BLaER1 (cell line): ENCODE data around the gene IL4.

Source experiments
- H3K27ac ChIP-seq: shearing (Covaris generic); formaldehyde crosslinking; 2 replicates; pipeline ENCODE4 v1.8.1; 2022
- H3K27me3 ChIP-seq: shearing (Covaris generic); formaldehyde crosslinking; 2 replicates; pipeline ENCODE4 v1.8.1; 2022
- H3K36me3 ChIP-seq: shearing (Covaris generic); formaldehyde crosslinking; 2 replicates; pipeline ENCODE4 v1.8.1; 2022
- H3K4me1 ChIP-seq: shearing (Covaris generic); formaldehyde crosslinking; 2 replicates; pipeline ENCODE4 v1.8.1; 2022
- H3K4me2 ChIP-seq: shearing (Covaris generic); formaldehyde crosslinking; 2 replicates; pipeline ENCODE4 v1.8.1; 2022
- H3K4me3 ChIP-seq: shearing (Covaris generic); formaldehyde crosslinking; 2 replicates; pipeline ENCODE4 v1.8.1; 2022
- H3K9ac ChIP-seq: shearing (Covaris generic); formaldehyde crosslinking; 2 replicates; pipeline ENCODE4 v1.8.1; 2022
- H3K9me3 ChIP-seq: shearing (Covaris generic); formaldehyde crosslinking; 2 replicates; pipeline ENCODE4 v1.8.1; 2022
- H4K20me1 ChIP-seq: shearing (Covaris generic); formaldehyde crosslinking; 2 replicates; pipeline ENCODE4 v1.8.1; 2022
- Cebpa-rat ChIP-seq: shearing (Covaris generic); IDR thresholded peaks from 2 replicates; pipeline ENCODE4 v1.8.1; 2022

IL4 gene

DNA sequence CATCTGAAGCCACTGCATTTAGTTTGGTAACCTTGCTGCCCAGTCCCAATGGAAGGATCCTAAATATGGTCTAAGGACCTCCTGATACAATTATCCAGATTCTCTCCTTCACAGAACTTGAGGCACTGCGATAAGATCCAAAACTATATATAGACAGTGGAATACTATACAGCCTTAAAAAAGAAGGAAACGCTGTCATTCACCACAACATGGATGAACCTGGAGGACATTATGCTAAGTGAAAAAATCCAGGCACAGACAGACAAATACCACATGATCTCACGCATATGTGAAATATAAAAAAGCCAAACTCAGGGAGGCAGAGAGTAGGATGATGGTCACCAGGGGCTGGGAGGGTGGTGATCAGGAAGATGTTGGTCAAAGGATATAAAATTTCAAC lies 2.8 kb upstream of the IL4 start:
- H3K4me3 ChIP-seq: no peak overlapping the region
- H3K27me3 ChIP-seq: no peaks in the 10 kb centered on the region
- no peak overlapping the region for H3K4me2 ChIP-seq
- no peak overlapping the region for H3K9ac ChIP-seq
- no peak overlapping the region for H3K27ac ChIP-seq
- H3K9me3 ChIP-seq: no peaks in the 10 kb centered on the region
- TF ChIP-seq Cebpa-rat: no peak
- no peaks in the 10 kb centered on the region for H3K4me1 ChIP-seq
- H3K36me3 ChIP-seq: no peaks in the 10 kb centered on the region
- no peaks in the 10 kb centered on the region for H4K20me1 ChIP-seq

- Histone ChIP-seq H3K27me3 (no peaks in the 10 kb centered on the region), H3K9me3 (no peaks in the 10 kb centered on the region), H3K27ac (no peak overlapping the region), H3K4me2 (no peak overlapping the region), H3K9ac (no peak overlapping the region), H3K36me3 (no peaks in the 10 kb centered on the region), H3K4me1 (no peaks in the 10 kb centered on the region), H3K4me3 (no peak overlapping the region), H4K20me1 (no peaks in the 10 kb centered on the region)
- TF ChIP-seq Cebpa-rat: no peak
Measured at GRCh38 chr5:132673488-132673887, 301 bp upstream of the IL4 start.

- no peak overlapping the region for H3K27ac ChIP-seq
- no peaks in the 10 kb centered on the region for H4K20me1 ChIP-seq
- no peak for TF ChIP-seq Cebpa-rat
- no peak overlapping the region for H3K4me2 ChIP-seq
- no peak overlapping the region for H3K4me3 ChIP-seq
- H3K9me3 ChIP-seq: no peaks in the 10 kb centered on the region
- no peaks in the 10 kb centered on the region for H3K27me3 ChIP-seq
- H3K4me1 ChIP-seq: no peaks in the 10 kb centered on the region
- no peak overlapping the region for H3K9ac ChIP-seq
- H3K36me3 ChIP-seq: no peaks in the 10 kb centered on the region
Measured at GRCh38 chr5:132674671-132675506, 1.1 kb downstream of the IL4 start.

DNA sequence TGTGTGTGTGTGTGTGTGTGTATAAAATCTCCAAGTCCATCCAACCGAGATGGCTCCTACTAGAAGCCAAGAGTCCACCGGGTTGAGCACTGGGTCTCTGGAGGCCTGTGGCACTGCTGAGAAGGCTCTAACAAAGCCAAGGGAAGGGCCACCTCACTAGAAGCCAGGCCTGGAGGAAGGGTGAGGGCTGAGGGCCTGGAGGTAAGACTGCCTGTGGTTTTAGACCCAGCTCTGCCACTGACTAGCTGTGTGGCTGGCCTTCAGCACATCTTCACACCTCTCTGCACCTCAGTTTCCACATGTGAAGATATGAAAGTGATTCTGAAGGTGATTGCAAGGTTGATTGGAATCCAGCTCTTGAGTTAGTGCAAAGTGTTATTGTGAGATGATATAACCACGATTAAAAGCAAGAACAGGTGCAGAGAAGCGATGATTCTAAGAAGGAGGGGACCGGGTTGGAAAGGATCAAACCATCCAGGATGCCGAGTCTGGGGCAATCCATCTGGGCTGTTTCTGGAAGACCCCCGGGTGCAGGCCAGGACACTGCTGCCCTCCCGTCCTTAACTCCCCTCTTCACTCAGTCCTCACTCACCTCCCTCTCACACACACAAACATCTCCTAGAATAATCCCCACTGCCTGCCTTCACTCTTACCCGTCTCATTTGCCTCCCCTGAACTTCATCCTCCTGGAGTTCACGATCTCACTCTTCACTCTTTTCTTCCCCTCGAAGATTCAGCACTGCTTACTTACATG lies 2.3 kb downstream of the IL4 start:
- H3K9me3 ChIP-seq: no peaks in the 10 kb centered on the region
- H4K20me1 ChIP-seq: no peaks in the 10 kb centered on the region
- no peak overlapping the region for H3K27ac ChIP-seq
- H3K36me3 ChIP-seq: no peaks in the 10 kb centered on the region
- H3K27me3 ChIP-seq: no peaks in the 10 kb centered on the region
- no peak overlapping the region for H3K9ac ChIP-seq
- no peak overlapping the region for H3K4me3 ChIP-seq
- no peak overlapping the region for H3K4me2 ChIP-seq
- no peak for TF ChIP-seq Cebpa-rat
- H3K4me1 ChIP-seq: peaks cover 1% of the 10 kb centered on the region; the same call in 1 of the 2 replicates

DNA sequence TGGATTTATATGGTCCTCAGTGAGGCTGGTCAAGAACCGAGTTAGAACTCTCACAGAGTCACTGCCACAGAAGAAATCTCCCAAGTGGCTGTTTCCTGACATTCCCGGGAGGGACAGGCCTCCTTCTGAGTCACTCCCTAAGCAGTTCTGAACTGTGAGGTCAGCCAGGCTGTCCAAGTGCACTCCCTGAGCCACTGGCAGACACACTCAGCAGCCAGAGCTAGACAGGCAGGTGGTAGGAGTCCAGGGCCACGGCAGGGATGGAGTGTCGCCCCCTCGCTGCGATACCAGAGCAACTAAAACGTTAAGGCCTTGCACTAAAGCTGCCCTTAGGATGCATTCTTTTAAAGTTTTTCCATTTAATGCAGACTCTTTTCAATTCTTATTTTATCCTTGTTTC lies 3.4 kb downstream of the IL4 start:
- Histone ChIP-seq H3K27me3 (no peaks in the 10 kb centered on the region), H3K9ac (no peak overlapping the region)

GRCh38 chr5:132677682-132678400 lies 4.1 kb downstream of the IL4 start:
- no peak overlapping the region for H3K9ac ChIP-seq
- peaks cover 7% of the 10 kb centered on the region; the same call in 1 of the 2 replicates for H3K4me1 ChIP-seq
- no peaks in the 10 kb centered on the region for H4K20me1 ChIP-seq
- no peaks in the 10 kb centered on the region for H3K36me3 ChIP-seq
- H3K4me2 ChIP-seq: no peak overlapping the region
- no peak for TF ChIP-seq Cebpa-rat
- H3K27me3 ChIP-seq: no peaks in the 10 kb centered on the region
- no peak overlapping the region for H3K27ac ChIP-seq
- no peak overlapping the region for H3K4me3 ChIP-seq
- no peaks in the 10 kb centered on the region for H3K9me3 ChIP-seq

More for the DNA sequence above, 3.4 kb downstream of the IL4 start:
- Histone ChIP-seq H4K20me1 (no peaks in the 10 kb centered on the region), H3K9me3 (no peaks in the 10 kb centered on the region), H3K36me3 (no peaks in the 10 kb centered on the region), H3K27ac (no peak overlapping the region), H3K4me2 (no peak overlapping the region), H3K4me1 (peaks cover 7% of the 10 kb centered on the region; the same call in 1 of the 2 replicates), H3K4me3 (no peak overlapping the region)
- TF ChIP-seq Cebpa-rat: no peak

- no peak overlapping the region for H3K9ac ChIP-seq
- H3K4me1 ChIP-seq: peaks cover 7% of the 10 kb centered on the region; the same call in 1 of the 2 replicates
- no peak overlapping the region for H3K27ac ChIP-seq
- no peaks in the 10 kb centered on the region for H4K20me1 ChIP-seq
- H3K9me3 ChIP-seq: no peaks in the 10 kb centered on the region
- H3K27me3 ChIP-seq: no peaks in the 10 kb centered on the region
- TF ChIP-seq Cebpa-rat: no peak
- H3K4me3 ChIP-seq: no peak overlapping the region
- no peak overlapping the region for H3K4me2 ChIP-seq
- H3K36me3 ChIP-seq: no peaks in the 10 kb centered on the region
Measured at GRCh38 chr5:132678735-132679134, 4.9 kb downstream of the IL4 start.

DNA sequence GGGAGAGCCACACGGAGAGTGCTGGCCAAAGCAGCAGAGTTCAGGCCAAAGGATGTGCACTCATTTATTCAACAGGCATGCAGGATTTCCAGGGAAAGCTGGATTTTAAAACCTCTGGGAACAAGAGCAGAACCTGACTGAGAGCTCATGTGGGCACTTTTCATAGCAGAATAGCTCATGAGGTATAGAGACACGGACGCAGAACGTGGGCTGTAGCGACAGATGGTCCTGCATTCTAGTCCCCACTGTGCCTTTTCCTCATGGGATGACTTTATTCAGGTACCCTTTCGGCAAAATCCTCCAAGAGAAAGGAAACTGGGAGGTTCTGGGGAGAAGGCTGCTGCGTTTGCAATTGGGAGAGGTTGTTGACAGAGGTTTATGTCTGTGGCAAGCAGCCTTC lies 5.4 kb downstream of the IL4 start:
- Histone ChIP-seq H3K27me3 (no peaks in the 10 kb centered on the region), H3K27ac (no peak overlapping the region), H3K36me3 (no peaks in the 10 kb centered on the region), H3K4me3 (no peak overlapping the region), H3K4me1 (peaks cover 10% of the 10 kb centered on the region), H4K20me1 (no peaks in the 10 kb centered on the region), H3K9me3 (no peaks in the 10 kb centered on the region), H3K4me2 (no peak overlapping the region), H3K9ac (no peak overlapping the region)
- no peak for TF ChIP-seq Cebpa-rat

DNA sequence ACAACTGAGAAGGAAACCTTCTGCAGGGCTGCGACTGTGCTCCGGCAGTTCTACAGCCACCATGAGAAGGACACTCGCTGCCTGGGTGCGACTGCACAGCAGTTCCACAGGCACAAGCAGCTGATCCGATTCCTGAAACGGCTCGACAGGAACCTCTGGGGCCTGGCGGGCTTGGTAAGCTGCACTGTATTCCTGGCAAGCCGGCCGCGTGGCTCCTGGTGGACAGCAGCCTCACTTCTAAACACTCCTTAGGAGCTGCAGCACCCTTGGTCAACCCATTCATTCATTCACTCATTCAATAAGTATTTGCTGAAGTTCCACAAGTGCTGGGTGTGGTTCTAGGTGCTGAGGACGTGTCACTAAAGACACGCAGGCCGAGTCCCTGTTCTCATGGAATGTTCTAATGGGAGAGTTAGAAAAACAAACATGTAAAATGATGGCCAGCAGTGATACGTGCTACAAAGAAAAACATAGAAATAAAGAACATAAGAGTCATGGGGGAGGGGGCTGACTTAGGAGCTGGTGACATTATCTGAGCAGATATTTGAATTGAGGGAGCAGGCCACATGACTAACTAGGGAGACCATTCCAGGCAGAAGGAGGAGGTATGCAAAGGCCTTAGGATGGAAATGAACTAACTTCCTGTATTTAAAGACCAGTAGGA lies 6.1 kb downstream of the IL4 start:
- Histone ChIP-seq H3K27me3 (no peaks in the 10 kb centered on the region), H3K4me1 (peaks cover 17% of the 10 kb centered on the region), H3K4me3 (no peak overlapping the region), H4K20me1 (no peaks in the 10 kb centered on the region), H3K27ac (no peak overlapping the region), H3K4me2 (no peak overlapping the region), H3K9ac (no peak overlapping the region), H3K9me3 (no peaks in the 10 kb centered on the region), H3K36me3 (no peaks in the 10 kb centered on the region)
- TF ChIP-seq Cebpa-rat: no peak
